ACC112 (cell line): ENCODE results near the gene PPAN.

Experiments used
- H2AFZ ChIP-seq: fragments of 200-600 bp; sonication (generic); one replicate; pipeline ENCODE4 v1.6.0; 2017; ENCODE audit warnings: antibody characterized with exemption, low read length; ENCODE audit not compliant: unreplicated experiment
- H3K27ac ChIP-seq: fragments of 200-600 bp; sonication (generic); 2 replicates; pipeline ENCODE4 v1.5.1; 2014; ENCODE audit warnings: low read depth, mild to moderate bottlenecking, antibody characterized with exemption, low read length, moderate library complexity
- H3K27me3 ChIP-seq: fragments of 200-600 bp; sonication (generic); 2 replicates; pipeline ENCODE4 v1.6.1; 2014; ENCODE audit warnings: mild to moderate bottlenecking, antibody characterized with exemption, low read length, moderate library complexity, mixed read lengths; ENCODE audit not compliant: insufficient read depth
- H3K36me3 ChIP-seq: fragments of 200-600 bp; sonication (generic); 2 replicates; pipeline ENCODE4 v1.6.1; 2016; ENCODE audit warnings: mild to moderate bottlenecking, antibody characterized with exemption, low read length, moderate library complexity, mixed read lengths; ENCODE audit not compliant: insufficient read depth
- H3K4me1 ChIP-seq: fragments of 200-600 bp; sonication (generic); one replicate; pipeline ENCODE4 v1.6.1; 2016; ENCODE audit warnings: low read length, mixed read lengths; ENCODE audit not compliant: insufficient read depth, unreplicated experiment, control insufficient read depth
- H3K4me3 ChIP-seq: fragments of 200-600 bp; sonication (generic); 2 replicates; pipeline ENCODE4 v1.5.1; 2014; ENCODE audit warnings: mild to moderate bottlenecking, low read depth, low read length
- H3K79me2 ChIP-seq: fragments of 200-600 bp; sonication (generic); one replicate; pipeline ENCODE4 v1.6.0; 2016; ENCODE audit warnings: low read length; ENCODE audit not compliant: control insufficient read depth, unreplicated experiment, insufficient read depth

The PPAN gene

GRCh38 chr19:10114651-10115391 lies 8.7 kb downstream of the PPAN start:
- H3K4me3 ChIP-seq, result no peak overlapping the region
- peaks cover 3% of the 10 kb centered on the region; the same call in 1 of the 2 replicates for H3K36me3 ChIP-seq
- peaks cover 15% of the 10 kb centered on the region for H3K4me1 ChIP-seq
- H3K27me3 ChIP-seq, result no peaks in the 10 kb centered on the region
- H3K79me2 ChIP-seq, result peaks cover 13% of the 10 kb centered on the region
- no peak overlapping the region for H2AFZ ChIP-seq
- H3K27ac ChIP-seq, result no peak overlapping the region

DNA sequence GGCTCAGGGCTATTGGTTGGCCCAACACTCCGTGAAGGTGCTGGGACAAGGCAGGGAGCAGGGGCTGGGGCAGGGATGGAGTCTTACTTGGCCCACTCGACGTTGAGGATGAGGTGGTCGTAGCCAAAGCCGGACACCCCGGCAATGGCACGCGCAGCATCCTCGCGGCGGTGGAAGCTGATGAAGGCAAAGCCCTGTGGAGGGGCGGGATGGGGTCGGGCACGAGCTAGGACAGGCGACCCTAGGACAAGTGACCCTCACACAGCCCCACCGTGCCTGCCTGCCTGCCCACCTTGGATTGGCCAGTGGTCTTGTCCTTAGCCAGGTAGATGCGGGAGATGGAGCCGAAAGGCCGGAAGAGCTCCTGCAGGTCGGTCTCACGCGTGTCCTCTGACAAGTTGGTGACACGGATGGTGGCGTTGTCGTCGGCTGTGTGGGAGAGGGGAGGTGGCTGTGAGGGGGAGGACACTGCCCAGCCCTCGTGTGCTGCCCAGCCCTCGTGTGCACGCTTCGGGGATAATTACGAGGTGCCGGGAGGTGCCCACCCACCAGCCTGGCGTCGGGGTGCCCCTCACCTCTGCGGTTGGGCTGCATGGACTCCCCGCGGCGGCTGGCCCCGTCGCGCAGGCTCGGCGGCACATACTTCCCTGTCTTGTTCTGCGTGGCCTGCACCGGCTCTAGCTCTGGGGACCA lies 9.4 kb downstream of the PPAN start:
- peaks cover 15% of the 10 kb centered on the region for H3K4me1 ChIP-seq
- no peak overlapping the region for H2AFZ ChIP-seq
- H3K79me2 ChIP-seq, result peaks cover 13% of the 10 kb centered on the region
- peaks cover 3% of the 10 kb centered on the region; the same call in 1 of the 2 replicates for H3K36me3 ChIP-seq
- no peaks in the 10 kb centered on the region for H3K27me3 ChIP-seq
- no peak overlapping the region for H3K27ac ChIP-seq
- H3K4me3 ChIP-seq, result no peak overlapping the region

DNA sequence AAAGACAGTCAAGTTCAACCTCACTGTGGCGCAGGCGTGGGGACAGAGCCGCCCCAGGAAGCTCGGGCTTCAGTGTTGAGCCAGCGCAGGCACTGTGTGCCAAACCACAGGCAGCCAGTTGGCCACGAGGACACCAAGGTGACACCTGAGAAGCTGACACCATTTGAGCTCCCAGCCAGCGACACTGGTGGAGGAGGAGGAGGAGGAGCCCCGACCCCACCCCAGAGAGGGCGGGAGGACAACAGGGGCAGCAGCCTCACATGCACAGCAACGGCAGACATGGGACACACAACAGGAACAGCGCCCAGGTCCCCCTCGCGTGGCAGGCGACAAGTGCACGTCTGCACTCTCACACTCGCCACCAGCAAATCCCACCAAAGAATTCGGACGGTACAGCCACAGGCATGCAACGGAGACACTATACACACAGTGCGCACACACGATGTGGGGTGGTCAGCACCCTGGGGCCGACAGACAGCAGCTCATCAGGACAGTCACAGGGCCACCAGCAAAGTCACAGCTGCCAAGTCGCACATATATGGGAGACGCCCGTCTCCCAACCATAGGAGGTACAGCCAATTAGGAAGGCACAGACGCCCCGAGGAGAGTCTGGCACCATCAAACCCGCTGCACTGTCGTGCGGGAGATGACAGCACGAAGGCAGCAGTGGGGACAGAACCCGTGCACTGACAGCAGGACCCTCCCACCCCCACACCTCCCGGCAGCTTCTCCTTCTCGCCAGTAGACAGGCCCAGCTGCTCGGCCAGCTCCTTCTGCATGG lies 10.1 kb downstream of the PPAN start:
- peaks cover 17% of the 10 kb centered on the region for H3K4me1 ChIP-seq
- no peaks in the 10 kb centered on the region for H3K27me3 ChIP-seq
- no peak overlapping the region for H2AFZ ChIP-seq
- no peak overlapping the region for H3K27ac ChIP-seq
- no peak overlapping the region for H3K4me3 ChIP-seq
- H3K36me3 ChIP-seq, result 0 out of 2 replicates have a peak, but pooled peaks cover under 1% of the 10 kb centered on the region
- H3K79me2 ChIP-seq, result peaks cover 13% of the 10 kb centered on the region

GRCh38 chr19:10116866-10117616 lies 10.9 kb downstream of the PPAN start:
- no peaks in the 10 kb centered on the region for H3K27me3 ChIP-seq
- H3K79me2 ChIP-seq, result peaks cover 13% of the 10 kb centered on the region
- H3K27ac ChIP-seq, result no peak overlapping the region
- H3K4me1 ChIP-seq, result peaks cover 23% of the 10 kb centered on the region
- H2AFZ ChIP-seq, result no peak overlapping the region
- H3K4me3 ChIP-seq, result no peak overlapping the region; the same call in 1 of the 2 replicates
- no peaks in the 10 kb centered on the region for H3K36me3 ChIP-seq

DNA sequence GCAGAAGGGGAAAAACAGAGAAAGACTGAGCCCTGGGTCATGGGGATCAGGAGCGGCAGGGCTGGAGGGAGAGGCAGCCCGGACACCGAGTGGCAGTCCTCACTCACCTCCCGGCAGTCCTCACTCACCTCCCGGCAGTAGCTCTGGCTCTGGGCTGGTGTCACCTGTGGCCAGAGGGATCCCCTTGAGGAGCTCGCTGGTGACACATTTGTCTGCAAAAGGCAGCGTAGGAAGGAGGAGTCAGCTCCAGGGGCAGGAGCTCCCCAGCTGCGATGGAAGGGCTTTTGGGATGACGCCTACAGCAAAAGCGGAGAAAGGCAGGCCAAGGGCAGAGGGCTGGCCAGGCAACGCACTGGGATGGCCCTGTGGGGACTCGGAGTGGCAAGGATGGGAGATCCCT lies 12.8 kb downstream of the PPAN start:
- no peaks in the 10 kb centered on the region for H3K36me3 ChIP-seq
- peaks cover 13% of the 10 kb centered on the region for H3K79me2 ChIP-seq
- no peaks in the 10 kb centered on the region for H3K27me3 ChIP-seq
- H2AFZ ChIP-seq, result no peak overlapping the region
- peaks cover 14% of the 10 kb centered on the region for H3K4me1 ChIP-seq
- H3K4me3 ChIP-seq, result peak overlapping the region; percentile 98
- H3K27ac ChIP-seq, result peak overlapping the region; percentile 73

DNA sequence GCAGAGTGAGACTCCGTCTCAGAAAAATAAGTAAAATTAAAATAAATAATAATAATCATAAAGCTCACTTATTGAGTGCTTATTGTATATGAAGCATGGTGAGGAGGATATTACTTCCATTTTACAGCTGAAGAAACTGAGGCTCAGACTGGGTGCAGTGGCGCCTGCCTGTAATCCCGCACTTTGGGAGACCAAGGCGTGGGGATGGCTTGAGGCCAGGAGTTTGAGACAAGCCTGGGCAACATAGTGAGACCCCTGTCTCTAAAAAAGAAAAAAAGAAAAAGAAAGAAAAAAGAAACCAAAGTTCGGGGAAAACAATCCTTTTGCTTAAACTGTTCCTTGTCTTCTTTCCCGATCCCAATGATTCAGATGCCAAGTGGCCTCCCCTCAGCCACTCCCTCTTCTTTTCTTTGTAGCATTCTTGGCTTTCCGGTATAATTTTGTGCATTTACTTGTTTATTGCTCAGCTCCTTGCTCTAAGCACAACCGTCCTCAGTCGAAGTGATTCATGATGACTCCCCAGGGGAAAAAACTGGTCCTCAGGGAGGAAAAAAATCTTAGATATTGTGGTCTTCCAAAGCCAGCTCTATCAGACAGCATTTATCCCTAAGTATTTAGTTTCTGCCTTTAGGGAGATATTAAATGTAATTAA lies 14.5 kb downstream of the PPAN start:
- Histone ChIP-seq H2AFZ (no peak overlapping the region), H3K79me2 (peaks cover 13% of the 10 kb centered on the region), H3K4me3 (peak overlapping the region; percentile 55), H3K27ac (peak overlapping the region; percentile 85), H3K4me1 (peaks cover 14% of the 10 kb centered on the region), H3K27me3 (no peaks in the 10 kb centered on the region), H3K36me3 (no peaks in the 10 kb centered on the region)

GRCh38 chr19:10122045-10122444 lies 15.9 kb downstream of the PPAN start:
- Histone ChIP-seq H3K79me2 (peaks cover 13% of the 10 kb centered on the region), H2AFZ (no peak overlapping the region), H3K4me3 (no peak overlapping the region), H3K36me3 (no peaks in the 10 kb centered on the region), H3K27ac (peak overlapping the region; percentile 85), H3K4me1 (peaks cover 14% of the 10 kb centered on the region), H3K27me3 (no peaks in the 10 kb centered on the region)

GRCh38 chr19:10124429-10124828 lies 18.3 kb downstream of the PPAN start:
- Histone ChIP-seq H3K36me3 (no peaks in the 10 kb centered on the region), H3K27me3 (no peaks in the 10 kb centered on the region), H3K4me1 (peaks cover 11% of the 10 kb centered on the region), H3K4me3 (no peak overlapping the region), H3K27ac (no peak overlapping the region), H2AFZ (no peak overlapping the region), H3K79me2 (peaks cover 2% of the 10 kb centered on the region)

DNA sequence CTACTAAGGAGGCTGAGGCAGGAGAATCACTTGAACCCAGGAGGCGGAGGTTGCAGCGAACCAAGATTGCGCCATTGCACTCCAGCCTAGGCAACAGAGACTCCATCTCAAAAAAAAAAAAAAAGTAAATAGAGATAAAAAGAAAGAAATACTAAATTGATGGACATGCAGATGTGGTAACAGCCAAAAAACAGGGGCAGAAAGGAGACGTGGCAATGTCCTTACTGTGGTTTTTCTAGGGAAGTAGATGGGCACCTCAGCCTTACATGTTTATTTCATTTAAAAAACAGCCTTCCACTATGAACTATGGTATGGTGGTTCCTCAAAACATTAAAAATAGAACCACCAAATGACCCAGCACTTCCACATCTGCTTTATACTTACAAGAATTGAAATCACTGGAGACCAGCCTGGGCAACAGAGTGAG lies 20.1 kb downstream of the PPAN start:
- Histone ChIP-seq H3K79me2 (no peaks in the 10 kb centered on the region), H3K27ac (no peak overlapping the region), H2AFZ (no peak overlapping the region), H3K4me3 (no peak overlapping the region), H3K27me3 (no peaks in the 10 kb centered on the region), H3K4me1 (peaks cover 11% of the 10 kb centered on the region), H3K36me3 (no peaks in the 10 kb centered on the region)

GRCh38 chr19:10132905-10133304 lies 26.7 kb downstream of the PPAN start:
- Histone ChIP-seq H2AFZ (no peak overlapping the region), H3K4me3 (no peak overlapping the region), H3K79me2 (no peaks in the 10 kb centered on the region), H3K27ac (no peak overlapping the region), H3K4me1 (peaks cover 12% of the 10 kb centered on the region), H3K36me3 (no peaks in the 10 kb centered on the region; the same call in 1 of the 2 replicates), H3K27me3 (no peaks in the 10 kb centered on the region)
